Dedifferentiated amniotic fluid mesenchymal stem cell (primary cell): ENCODE results near the gene CMC4.

Experiments used
- DNase-seq: peaks from one replicate; pipeline ENCODE4 v3.0.0-alpha.2; 2016; ENCODE audit errors: extremely low spot score

CMC4 gene, protein sequence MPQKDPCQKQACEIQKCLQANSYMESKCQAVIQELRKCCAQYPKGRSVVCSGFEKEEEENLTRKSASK

DNA sequence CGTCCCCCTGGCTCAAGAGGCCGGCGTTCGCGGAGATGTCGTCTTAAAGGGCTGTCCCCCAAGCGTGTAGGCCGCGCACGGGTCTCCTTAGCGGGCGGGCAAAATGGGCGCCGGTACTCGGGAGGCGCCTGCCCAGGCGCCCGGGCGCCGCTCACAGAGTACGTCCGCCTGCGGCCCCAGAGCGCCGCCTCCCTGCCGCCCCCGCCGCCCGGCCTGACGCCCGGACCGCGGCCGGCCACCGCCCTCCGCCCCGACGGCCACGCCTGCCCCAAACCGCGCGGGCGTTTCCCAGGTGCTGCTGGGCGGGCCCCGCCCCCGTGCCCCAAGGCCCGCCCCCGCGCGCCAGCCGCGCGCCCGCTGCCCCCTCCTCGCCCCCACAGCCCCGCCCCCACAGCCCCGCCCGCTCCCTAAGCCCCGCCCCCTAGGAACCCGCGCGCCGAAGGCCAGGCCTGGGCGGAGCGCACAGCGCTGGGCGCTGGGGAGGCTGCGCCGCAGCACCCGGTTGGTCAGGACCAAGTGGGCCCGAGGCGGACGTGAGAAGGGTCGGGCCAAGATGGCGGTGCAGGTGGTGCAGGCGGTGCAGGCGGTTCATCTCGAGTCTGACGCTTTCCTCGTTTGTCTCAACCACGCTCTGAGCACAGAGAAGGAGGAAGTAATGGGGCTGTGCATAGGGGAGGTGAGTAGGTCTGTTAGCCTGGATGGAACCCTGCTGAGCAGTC is at the start of gene CMC4, which contains the start of the genes BRCC3 and MTCP1:
CMC4 (minus strand) TSS at position 162 of the 719 bp plus-strand sequence. CDS start 7,113 bp downstream, outside the sequence.
BRCC3 (plus strand) TSS at position 534 of the 719 bp plus-strand sequence; CDS start at position 554, 20 bp downstream.
MTCP1 (minus strand) TSS at position 162 of the 719 bp plus-strand sequence. CDS start 5,126 bp downstream, outside the sequence.
- DNase-seq, result peak; percentile 62

DNA sequence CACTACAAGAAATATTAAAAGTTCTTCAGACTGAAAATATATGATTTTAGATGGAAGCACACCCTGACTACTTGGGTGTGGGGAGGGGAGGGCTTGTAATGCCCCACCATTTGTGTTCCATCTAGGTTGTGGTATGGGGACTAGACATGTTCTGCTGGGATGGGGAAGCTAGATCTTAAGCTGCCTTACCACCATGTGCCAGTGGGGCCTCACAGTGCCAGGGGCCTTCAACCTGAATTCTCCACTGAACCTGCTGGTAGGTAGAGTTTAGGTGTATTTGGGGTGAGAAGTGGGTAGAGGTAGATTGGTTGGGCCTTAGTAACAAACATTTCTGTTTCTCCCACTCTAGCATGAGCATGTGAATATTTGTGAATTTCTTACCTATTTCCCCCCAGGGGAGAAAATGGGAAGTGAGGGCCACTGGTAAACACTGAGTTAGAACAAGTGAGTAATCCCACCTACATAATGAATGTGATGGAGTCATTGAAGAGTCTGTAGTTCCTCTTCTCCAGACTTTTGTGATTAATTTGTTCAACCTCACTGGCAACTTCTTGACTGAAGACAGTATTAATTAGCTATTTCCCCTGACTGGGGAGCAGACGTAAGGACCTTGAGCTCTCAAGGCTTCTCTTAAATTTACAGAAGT is 44.4 kb upstream of the CMC4 start:
- DNase-seq, result no peak

DNA sequence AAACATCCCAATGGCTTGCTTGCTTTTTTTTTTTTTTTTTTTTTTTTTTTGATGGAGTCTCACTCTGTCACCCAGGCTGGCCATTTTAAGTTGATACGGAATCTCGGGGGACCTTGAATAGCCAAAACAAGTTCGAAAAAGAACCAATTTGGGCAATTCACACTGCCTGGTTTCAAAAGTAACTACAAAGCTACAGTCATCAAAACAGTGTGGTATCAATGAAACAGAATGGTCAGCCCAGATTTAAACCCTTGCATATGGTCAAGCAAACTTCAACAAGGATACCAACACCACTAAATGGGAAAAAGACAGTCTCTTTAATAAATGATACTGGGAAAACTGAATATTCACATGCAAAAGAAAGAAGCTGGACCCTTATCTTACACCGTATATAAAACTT is 42.2 kb upstream of the CMC4 start:
- no peak for DNase-seq

DNA sequence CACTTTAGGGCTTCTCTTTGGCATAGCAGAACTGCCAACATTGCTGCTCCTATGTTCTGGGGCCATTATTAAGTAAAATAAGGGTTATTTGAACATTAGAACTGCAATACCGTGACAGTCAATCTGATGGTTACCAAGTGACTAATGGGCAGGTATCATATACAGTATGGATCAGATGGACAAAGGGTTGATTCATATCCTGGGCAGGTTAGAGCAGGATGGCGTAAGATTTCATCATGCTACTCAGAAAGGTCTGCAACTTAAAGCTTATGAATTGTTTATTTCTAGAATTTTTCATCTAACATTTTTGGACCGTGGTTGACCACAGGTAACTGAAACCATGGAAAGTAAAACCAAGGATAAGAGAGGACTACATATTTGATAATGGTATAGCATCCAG is 41.2 kb upstream of the CMC4 start:
- no peak for DNase-seq

DNA sequence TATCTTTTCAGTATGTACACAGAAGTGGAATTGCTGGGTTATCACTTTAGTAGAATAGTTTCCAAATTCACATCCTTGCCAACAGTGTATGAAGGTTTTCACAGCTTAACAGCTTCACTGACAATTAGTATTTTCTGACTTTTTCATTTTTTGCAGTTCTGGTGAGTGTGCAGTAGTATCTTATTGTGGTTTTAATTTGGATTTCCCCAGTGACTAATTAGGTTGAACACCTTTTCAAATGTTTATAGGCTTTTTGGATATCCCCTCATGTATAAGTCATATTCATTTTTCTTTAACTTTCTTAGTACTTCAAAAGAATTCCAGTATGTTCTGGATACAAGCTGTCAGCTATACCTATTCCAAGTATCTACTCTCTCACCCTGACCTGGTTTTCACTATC is 37.5 kb upstream of the CMC4 start:
- DNase-seq, result no peak

DNA sequence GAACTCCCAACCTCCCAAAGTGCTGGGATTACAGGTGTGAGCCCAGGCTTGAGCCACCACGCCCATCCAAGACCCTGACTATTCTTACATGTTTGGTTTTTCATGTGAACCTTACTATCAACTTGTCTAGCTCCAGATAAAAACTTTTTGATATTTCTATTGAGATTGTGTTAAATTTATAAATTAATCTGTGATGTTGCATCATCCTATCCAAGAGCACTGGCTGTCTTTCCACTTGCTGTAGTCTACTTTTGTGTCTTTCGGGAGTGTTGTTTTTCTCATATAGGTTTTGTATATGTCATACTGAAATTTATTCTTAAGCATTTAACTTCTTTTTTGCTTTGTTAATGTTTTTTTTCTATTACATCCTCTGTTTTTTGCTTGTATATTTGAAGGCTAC is 35.0 kb upstream of the CMC4 start:
- no peak for DNase-seq

DNA sequence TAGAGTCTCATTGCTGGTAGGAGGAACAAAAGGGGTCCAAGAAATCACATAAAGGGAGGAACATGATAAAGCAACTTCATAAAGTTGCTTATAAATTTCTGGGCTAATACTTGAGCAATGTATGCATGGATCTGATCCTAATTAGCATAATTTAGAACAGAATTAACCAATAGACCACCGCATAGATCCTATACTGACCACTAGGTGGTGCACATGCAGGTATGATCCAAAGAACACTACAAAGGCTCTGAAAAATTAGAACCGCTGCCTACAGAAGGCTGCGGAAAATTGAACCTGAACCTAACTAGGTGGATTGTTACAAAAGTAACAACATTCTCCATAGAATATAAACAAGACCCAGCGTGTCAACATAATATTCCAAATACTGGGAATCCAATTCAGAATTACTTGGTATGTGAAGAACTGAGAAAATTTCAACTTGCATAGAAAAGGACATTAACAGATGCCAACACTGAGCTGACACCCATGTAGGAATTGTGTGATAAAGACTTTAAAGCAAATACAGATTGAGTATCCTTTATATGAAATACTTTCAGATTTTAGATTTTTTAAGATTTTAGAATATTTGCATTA is 23.6 kb upstream of the CMC4 start:
- no peak for DNase-seq

DNA sequence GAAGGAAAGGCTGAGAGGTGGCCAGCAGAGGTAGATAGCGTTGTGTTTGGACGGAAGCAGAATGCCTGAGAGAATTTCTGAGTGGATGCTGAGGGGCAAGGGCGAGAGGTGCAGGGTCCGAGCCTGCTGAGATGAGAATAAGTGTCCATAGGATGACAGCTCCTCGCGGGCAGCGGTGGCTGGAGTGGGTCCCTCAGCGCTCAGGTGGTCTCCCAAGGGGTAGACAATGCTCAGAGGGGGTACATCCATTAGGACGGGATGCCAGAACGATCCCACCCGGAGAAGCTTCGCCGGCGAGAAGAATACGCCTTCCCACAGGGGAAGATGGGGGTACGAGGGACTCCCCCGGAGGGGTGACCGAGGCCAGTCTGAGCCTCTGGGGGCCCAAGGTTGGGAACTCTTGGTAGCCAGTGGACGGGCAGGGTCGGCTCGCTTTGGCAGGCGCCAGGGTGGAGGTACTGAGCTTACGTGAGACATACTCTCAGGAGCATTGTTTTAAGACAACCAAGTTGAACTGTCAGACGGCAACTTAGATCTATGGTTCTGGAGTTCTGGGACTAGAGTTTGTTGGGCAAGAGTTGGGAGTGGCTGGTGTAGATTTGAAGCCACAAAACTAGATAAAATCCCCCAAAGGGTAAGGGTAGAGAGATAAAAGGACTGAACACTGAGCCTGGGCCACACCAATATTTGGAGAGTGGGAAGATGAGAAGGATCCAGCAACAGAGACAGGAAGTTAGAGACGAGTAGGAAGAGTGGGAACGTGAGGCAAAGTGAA is 16.2 kb upstream of the CMC4 start:
- DNase-seq, result no peak

DNA sequence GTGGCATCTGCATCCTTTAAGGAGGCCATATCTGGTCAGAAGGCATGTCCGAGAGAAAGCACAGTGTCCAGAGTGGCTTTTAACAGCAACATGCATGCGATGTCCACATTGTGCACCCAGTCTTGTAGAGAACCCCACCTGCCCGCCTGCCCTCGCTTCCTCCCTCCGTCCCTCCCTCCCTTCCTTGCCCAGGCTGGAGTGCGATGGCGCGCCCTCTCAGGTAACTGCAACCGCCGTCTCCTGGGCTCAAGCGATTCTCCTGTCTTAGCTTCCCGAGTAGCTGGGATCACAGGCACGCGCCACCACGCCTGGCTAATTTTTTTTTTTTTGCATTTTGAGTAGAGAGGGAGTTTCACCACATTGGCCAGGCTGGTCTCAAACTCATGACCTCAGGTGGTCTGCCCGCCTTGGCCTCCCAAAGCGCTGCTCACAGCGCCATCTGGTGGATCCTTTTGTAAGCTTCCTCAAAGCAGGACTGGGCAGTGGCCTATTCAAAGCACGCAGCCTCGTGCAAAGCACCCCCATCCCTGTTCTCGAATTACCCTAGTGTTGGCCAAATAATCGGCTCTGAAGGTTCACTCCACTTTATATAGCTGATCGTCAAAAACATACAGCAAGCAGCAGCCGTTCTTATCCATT is 15.4 kb upstream of the CMC4 start:
- DNase-seq, result no peak

DNA sequence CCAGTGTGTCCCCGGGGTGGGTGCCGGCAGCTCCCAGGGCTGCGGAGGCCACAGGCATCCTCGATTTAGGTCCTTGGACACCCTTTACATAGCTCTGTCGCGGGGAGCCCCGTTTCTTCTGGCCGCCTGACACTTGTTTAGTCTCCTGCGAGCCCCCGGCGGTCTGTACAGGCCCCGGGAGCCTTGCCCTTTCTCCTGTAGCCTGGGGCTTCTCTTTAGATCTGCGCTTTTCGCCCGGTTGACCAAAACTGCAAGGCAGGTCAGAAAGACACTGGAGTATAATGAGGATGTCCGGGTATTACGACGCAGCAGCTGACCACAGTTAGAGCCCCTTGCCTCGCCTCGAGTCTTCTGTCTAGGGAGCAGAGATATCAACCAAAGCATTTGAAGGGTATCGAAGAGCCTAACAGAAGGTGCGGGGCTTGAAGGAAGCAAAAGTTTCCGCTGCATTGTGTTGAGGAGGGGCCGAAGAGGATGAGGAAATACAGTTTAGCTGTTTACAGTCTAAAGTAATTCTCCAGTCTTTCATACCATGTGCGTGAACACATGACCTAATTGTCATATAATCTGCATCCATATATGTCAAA is 851 bp upstream of the CMC4 start:
- no peak for DNase-seq

DNA sequence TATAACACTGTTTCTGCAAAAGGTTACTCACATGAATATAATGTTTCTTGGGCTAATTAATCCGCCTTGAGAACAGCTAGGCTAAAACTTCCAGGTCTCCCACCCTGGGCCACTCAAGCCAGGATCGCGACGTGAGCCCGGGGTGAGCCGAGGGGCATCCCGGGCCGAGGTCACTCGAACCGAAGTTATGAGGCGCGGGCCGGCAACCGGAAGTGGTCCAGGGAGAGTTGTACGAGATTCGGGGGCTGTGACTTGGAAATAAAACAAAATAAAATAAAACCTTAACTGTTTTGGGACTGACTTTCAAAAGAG is 317 bp downstream of the CMC4 start:
- no peak for DNase-seq

DNA sequence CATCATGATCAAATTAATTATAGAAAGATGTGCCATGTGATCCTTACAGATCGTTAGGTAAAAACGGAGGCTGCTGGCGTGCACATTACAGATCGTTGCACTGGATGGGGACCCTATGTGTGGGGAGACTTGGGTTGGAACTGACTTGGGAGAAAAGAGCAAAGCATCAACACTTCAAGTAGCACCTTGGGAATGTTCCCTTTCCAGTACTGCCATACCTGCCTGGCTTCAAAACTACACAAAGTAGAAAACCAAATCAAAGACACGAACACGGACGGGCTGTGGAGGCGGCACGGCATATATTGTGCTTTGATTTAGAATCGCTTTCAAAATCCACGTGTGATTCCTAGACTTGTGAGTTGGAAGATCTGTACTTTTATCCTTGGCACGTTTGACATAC is 898 bp downstream of the CMC4 start:
- DNase-seq, result no peak

DNA sequence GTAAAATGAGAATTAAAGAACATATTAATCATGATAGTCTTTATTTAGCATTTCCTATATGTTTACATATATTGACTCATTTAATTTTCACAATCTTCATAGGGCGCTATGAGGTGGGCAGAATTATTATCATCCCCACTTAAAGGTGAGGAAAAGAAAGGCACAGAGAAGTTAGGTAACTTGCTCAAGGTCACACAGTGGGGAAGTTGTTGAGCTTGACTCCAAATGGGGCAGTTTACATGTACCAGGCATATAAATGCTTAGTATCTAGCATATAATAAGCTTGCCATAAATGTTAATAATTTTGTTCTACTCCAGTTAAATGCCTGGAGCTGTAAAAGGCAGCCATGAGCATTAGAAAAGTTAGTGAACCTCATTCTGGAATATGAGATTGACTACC is 1.5 kb downstream of the CMC4 start:
- DNase-seq, result no peak

DNA sequence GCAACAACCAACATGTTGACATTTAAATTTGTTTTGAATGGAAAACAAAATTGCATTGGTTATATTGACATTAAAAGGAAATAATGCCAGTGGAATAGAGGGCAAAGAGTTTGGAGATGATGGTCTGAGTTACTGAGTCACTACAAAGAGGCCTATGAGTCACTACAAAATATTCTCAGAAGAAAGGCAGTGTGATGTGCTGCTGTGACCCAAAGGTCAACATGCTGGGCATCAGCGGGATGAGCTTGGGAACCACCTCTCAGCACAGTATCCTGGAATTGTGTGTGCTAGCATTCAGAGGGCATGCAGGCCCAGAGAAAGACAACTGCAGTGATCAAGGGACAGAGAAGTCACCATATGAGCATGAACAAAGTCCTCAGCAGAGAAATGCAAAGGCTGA is 2.8 kb downstream of the CMC4 start:
- no peak for DNase-seq

DNA sequence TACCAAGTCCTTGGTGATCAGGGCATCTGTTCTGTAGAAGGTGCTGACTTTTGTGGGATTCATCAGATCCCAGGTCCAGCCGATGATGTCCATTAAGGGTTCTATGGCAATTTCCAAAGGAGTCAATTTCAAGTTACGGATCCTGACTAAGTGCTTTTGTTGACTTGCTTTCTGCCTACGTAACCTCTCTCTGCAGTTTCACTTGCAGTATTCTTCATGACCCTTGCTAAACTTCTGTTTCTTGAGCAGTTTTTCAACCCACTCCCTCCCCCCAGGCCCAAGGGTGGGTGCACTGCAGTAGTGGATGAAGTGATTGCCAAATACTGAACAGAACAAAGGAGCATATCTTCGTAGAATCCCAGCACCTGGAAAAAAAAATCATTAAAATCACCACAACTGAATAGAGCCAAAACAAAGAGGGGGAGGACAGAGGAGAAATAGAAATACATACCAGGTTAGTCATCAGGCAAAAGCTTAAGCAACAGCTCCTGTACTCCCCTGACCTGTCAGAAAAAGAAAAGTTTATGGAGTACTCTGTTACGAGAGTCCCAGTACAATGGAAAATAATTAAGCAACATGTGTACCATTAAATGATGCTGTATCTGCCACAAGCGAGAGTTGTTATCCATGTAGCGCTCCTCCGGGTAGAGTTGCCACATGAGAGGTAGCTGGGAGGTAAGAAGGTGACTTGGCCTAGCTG is 5.8 kb downstream of the CMC4 start:
- no peak for DNase-seq

DNA sequence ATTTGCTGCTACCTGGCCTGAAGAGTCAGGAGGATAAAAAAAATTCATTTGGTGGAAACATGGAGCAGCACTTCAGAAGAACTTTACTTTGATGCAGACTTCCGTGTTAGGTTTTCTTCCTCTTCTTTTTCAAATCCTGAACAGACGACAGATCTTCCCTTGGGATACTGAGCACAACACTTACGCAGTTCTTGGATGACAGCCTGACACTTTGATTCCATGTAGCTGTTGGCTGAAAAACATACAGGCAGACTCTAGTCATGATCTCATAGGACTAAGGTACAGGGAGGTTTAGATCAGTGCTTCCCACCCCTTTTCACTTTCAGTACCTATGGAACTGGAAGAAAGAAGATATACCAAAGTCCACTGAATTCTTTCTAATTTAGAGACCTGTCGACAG is 9.2 kb downstream of the CMC4 start:
- no peak for DNase-seq

DNA sequence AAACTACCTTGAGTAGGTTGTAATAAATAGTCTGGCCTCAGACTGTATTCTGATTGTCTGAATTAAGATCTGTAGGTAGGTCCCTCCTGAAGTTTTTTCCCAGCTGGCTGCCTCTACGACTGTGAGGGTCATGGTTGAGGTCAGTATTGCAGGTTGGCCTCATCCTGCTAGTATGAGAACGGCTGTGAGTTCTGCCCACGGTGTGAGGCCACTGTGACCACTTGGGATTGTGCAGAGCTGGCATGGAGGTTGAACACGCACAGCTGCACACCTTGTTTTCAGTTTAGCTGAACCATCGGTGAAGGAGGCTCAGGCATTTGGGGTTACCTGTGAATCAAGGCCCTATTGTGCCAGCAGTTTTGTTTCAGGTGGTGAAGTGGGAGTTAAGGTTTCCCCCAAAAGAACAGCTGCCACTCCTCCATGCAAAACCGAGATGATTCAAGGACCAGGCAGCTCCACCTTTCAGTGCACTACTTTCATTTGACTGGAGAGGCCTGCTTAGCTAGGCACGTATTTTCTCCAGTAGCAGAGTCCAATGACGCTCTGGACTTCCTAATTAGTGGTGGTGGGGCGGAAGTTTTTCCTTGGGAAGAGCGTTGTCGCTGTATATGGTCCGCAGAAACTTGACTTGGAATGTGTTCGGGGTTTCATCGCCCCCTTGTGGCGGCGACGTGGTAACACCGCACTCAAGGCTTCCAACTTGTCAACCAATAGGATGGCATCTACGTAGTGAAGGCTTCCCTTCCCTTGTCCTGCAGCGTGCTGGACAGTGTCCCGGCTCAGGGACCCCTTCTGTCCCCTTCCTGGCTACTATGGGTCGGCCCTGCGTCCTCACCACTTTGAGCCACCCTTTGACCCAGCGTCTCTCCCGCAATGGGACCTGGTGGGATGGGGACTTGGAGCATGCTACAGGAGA is 13.8 kb downstream of the CMC4 start:
- peak; percentile 54 for DNase-seq

DNA sequence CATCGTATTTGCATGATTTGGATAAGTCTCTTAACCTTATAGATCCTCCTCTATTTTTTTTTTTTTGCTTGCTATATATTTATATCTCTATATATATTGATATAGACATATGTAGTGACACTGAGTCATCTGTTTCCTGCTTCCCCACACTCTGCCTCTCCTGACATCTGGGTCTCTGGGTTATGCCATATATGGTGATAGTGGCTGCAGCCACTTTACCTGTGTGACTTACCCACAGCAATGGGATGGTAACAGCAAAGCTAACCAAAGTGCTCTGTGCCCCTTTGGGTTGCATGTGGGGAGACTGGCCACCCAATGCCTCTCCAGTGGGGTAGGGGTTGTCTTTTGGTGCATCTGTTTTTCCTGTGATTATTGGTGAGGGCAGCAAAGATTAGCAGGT is 14.5 kb downstream of the CMC4 start:
- DNase-seq, result no peak

DNA sequence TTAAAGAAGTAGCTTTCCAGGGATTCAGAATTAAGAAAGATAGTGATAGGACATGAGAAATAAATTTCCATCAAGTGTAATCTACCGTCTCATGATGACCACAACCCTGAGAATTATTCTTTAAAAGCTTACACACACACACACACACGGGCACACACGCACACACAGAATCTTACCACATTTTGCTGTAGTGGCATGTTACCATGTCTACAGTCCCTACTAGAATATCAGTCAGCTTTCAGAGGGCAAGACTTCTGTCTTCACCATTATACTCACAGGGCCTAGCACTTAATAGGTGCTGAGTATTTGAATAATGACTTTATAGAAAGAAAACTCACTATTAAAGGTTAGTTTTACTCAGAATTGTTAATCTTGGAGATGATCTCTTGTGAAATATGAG is 15.4 kb downstream of the CMC4 start:
- no peak for DNase-seq

DNA sequence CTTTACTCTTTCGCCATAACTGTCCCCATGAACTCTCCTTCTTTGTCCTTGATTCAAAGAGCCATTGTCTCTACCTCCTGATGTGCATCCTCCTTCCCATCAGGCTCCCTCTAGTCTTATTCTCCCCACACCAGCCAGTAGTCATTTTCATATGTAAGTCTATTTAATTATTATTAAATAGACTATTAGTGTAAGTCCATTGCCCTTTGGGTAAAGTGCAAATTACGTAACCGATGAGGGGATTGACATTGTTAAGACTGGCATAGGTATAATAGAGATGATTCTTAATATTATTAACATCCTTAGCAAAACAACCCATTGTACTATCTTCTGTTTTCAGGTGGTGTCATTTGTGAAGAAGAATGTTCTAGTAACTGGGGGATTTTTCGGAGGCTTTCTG is 16.7 kb downstream of the CMC4 start:
- no peak for DNase-seq
